GM23338 (cell line): ENCODE data around the gene HSPH1. TPM values are rescaled to one million over a fixed set of nuclear protein-coding genes. Genes with fewer than 3 reads are reported as not detected.

Source experiments
- ATAC-seq: fragments of 200-7000 bp; cut with Tn5 transposase; 3 replicates; pipeline ENCODE4 v1.9.1; 2020
- DNase-seq: peaks from one replicate; pipeline ENCODE4 v3.0.0-alpha.2; 2015; ENCODE audit warnings: low spot score
- H2AFZ ChIP-seq: fragments of 200-600 bp; sonication (generic); 2 replicates; pipeline ENCODE4 v1.8.0; 2016; ENCODE audit warnings: antibody characterized with exemption, mild to moderate bottlenecking, moderate library complexity
- H3F3A ChIP-seq: fragments of 200-600 bp; sonication (generic); replicated peaks from 2 replicates; pipeline ENCODE4 v1.8.0; 2017; ENCODE audit warnings: antibody characterized with exemption, mixed run types, low read depth
- H3K27ac ChIP-seq: fragments of 200-600 bp; sonication (generic); 2 replicates; pipeline ENCODE4 v1.6.1; 2016; ENCODE audit warnings: low read depth
- H3K27me3 ChIP-seq: fragments of 200-600 bp; sonication (generic); 2 replicates; pipeline ENCODE4 v1.8.0; 2016; ENCODE audit warnings: mild to moderate bottlenecking, mixed run types, moderate library complexity; ENCODE audit not compliant: insufficient read depth
- H3K36me3 ChIP-seq: fragments of 200-600 bp; sonication (generic); 2 replicates; pipeline ENCODE4 v1.8.0; 2016; ENCODE audit warnings: mild to moderate bottlenecking; ENCODE audit not compliant: insufficient read depth
- H3K4me1 ChIP-seq: fragments of 200-600 bp; sonication (generic); 2 replicates; pipeline ENCODE4 v1.8.0; 2016; ENCODE audit warnings: mild to moderate bottlenecking, moderate library complexity; ENCODE audit not compliant: insufficient read depth
- H3K4me2 ChIP-seq: fragments of 200-600 bp; sonication (generic); 2 replicates; pipeline ENCODE4 v1.7.1; 2017; ENCODE audit warnings: mixed run types
- H3K4me3 ChIP-seq: fragments of 200-600 bp; sonication (generic); 2 replicates; pipeline ENCODE4 v1.6.1; 2016; ENCODE audit warnings: mixed run types
- H3K79me2 ChIP-seq: fragments of 200-600 bp; sonication (generic); replicated peaks from 2 replicates; pipeline ENCODE4 v1.8.0; 2017; ENCODE audit warnings: mild to moderate bottlenecking; ENCODE audit not compliant: insufficient read depth
- H3K9me2 ChIP-seq: fragments of 200-600 bp; sonication (generic); 2 replicates; pipeline ENCODE4 v1.8.0; 2017; ENCODE audit not compliant: insufficient read depth
- H4K20me1 ChIP-seq: fragments of 200-600 bp; sonication (generic); replicated peaks from 2 replicates; pipeline ENCODE4 v1.8.0; 2017; ENCODE audit warnings: mild to moderate bottlenecking; ENCODE audit not compliant: insufficient read depth
- H3K27ac Mint-ChIP-seq: 2 replicates; pipeline ENCODE4 v1.8.0; 2020; ENCODE audit warnings: inconsistent platforms, mild to moderate bottlenecking, moderate library complexity, mixed read lengths
- H3K27me3 Mint-ChIP-seq: 3 replicates; pipeline ENCODE4 v1.8.0; 2022; ENCODE audit warnings: low read depth, mild to moderate bottlenecking, moderate library complexity, mixed read lengths, inconsistent platforms; ENCODE audit not compliant: insufficient read depth, poor library complexity
- H3K36me3 Mint-ChIP-seq: 3 replicates; pipeline ENCODE4 v1.8.0; 2021; ENCODE audit warnings: low read depth, mild to moderate bottlenecking, inconsistent platforms, moderate library complexity, mixed read lengths
- H3K4me1 Mint-ChIP-seq: 3 replicates; pipeline ENCODE4 v1.8.0; 2020; ENCODE audit warnings: mild to moderate bottlenecking, inconsistent platforms, mixed read lengths
- H3K4me3 Mint-ChIP-seq: 3 replicates; pipeline ENCODE4 v1.8.0; 2021; ENCODE audit warnings: moderate library complexity, mild to moderate bottlenecking, inconsistent platforms, mixed read lengths
- H3K9me3 Mint-ChIP-seq: 3 replicates; pipeline ENCODE4 v1.8.0; 2020; ENCODE audit warnings: moderate library complexity, mild to moderate bottlenecking, inconsistent platforms, mixed read lengths
- CREB1 ChIP-seq: fragments of 250-450 bp; sonication (Bioruptor Pico); IDR thresholded peaks from 2 replicates; pipeline ENCODE4 v1.5.0; 2020; ENCODE audit warnings: low read depth, mild to moderate bottlenecking, moderate library complexity
- ETS1 ChIP-seq: IDR thresholded peaks from 2 replicates; pipeline ENCODE4 v1.6.1; 2016; ENCODE audit warnings: antibody characterized with exemption
- EZH2 ChIP-seq: fragments of 200-600 bp; sonication (generic); IDR thresholded peaks from one replicate; pipeline ENCODE4 v1.8.0; 2017; ENCODE audit warnings: antibody characterized with exemption, mild to moderate bottlenecking, low read depth; ENCODE audit not compliant: unreplicated experiment
- EZH2phosphoT487 ChIP-seq: fragments of 200-600 bp; sonication (generic); IDR thresholded peaks from one replicate; pipeline ENCODE4 v1.8.1; 2018; ENCODE audit warnings: antibody characterized with exemption; ENCODE audit not compliant: unreplicated experiment
- JUNB ChIP-seq: IDR thresholded peaks from one replicate; pipeline ENCODE4 v1.6.1; 2016; ENCODE audit warnings: antibody characterized with exemption; ENCODE audit not compliant: unreplicated experiment
- NANOG ChIP-seq: IDR thresholded peaks from 2 replicates; pipeline ENCODE4 v1.6.1; 2016; ENCODE audit warnings: antibody characterized with exemption, borderline replicate concordance
- POLR2AphosphoS5 ChIP-seq: IDR thresholded peaks from 2 replicates; pipeline ENCODE4 v1.6.1; 2016; ENCODE audit warnings: antibody characterized with exemption, low read depth
- STAT1 ChIP-seq: IDR thresholded peaks from one replicate; pipeline ENCODE4 v1.6.1; 2016; ENCODE audit warnings: antibody characterized with exemption; ENCODE audit not compliant: unreplicated experiment
- ZNF114 ChIP-seq: fragments of 250-450 bp; sonication (Bioruptor Pico); IDR thresholded peaks from 2 replicates; pipeline ENCODE4 v1.5.0; 2020; ENCODE audit warnings: mild to moderate bottlenecking, moderate library complexity
- ZNF331 ChIP-seq: fragments of 250-450 bp; sonication (Bioruptor Pico); IDR thresholded peaks from 2 replicates; pipeline ENCODE4 v1.5.0; 2020; ENCODE audit warnings: low read depth, mild to moderate bottlenecking, moderate library complexity
- ZNF462 ChIP-seq: fragments of 250-450 bp; sonication (Bioruptor Pico); IDR thresholded peaks from 2 replicates; pipeline ENCODE4 v1.5.0; 2020; ENCODE audit warnings: mild to moderate bottlenecking, moderate library complexity
- polyA plus RNA-seq: library from polyadenylated mRNA; unstranded; fragments of >200 nt; fragmentation: Nextera tagmentation; extraction: Ambion mirVana; gene quantifications from 2 replicates; pipeline ENCODE4 v1.2.1, GENCODE V29; 2016
- total RNA-seq: library from RNA; depleted of rRNA; stranded (reverse); fragments of >200 nt; shearing (Covaris generic); gene quantifications from 2 replicates; pipeline ENCODE4 v1.2.3, GENCODE V29; 2014

Gene HSPH1
- total and polyA plus RNA-seq, 2 experiments from 2014 or later, result 112 to 147 TPM

DNA sequence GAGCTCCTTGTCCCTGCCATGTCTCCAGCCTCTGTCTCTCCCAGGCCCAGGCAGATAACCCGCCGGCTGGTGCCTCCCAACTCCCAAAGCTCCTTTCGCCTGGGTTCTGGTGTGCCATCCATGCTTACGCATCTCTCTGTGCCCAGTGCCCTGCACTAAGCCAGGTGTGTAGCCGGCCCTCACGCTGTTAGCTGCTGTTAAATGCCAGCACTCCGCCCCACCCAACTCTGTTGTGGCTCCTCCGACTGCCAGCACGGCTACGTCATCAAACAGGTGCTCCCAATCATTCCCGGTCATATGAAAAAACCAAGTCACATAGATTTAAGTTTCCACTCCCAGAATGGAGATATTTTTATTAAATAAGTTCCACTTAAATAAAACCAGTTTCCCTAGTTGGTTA lies 7.0 kb upstream of the HSPH1 start (continued):
- no peak for TF ChIP-seq ETS1
- no peak for TF ChIP-seq EZH2phosphoT487
- no peak for TF ChIP-seq ZNF331

DNA sequence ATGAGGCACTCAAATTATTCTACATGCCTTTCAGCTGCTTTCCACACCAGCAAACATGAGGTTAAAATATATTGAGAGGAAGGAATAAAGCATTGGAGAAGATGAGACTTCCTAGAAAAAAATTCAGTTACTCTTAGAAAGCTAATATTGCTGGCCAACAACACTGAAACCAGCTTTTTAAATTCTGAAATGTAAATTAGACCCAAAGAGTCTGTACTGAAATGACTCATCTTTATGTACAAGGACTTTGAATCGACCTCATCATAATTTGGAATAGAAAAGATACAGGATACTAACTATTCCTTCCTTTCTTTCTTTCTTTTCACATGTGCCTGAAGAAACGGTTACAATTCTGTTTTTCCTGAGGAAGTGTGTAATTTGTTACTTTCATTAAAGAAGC lies 6.5 kb upstream of the HSPH1 start:
- Mint-ChIP-seq H3K36me3 (no peaks in the 10 kb centered on the region), H3K4me1 (peaks cover 8% of the 10 kb centered on the region), H3K27ac (no peak overlapping the region), H3K9me3 (no peaks in the 10 kb centered on the region), H3K27me3 (no peaks in the 10 kb centered on the region), H3K4me3 (no peak overlapping the region)
- Histone ChIP-seq H3K4me1 (no peaks in the 10 kb centered on the region), H3K4me2 (no peak overlapping the region), H3K27me3 (no peaks in the 10 kb centered on the region), H4K20me1 (no peaks in the 10 kb centered on the region), H3K4me3 (no peak overlapping the region), H3K79me2 (no peaks in the 10 kb centered on the region), H2AFZ (peak overlapping the region; percentile 32; the same call in 1 of the 2 replicates), H3K27ac (no peak overlapping the region), H3K36me3 (no peaks in the 10 kb centered on the region), H3K9me2 (no peaks in the 10 kb centered on the region), H3F3A (no peaks in the 10 kb centered on the region)
- TF ChIP-seq POLR2AphosphoS5 (no peak), EZH2phosphoT487 (no peak), ZNF114 (CRISPR knock-in tag) (no peak), EZH2 (no peak)
- no peak for DNase-seq
- ATAC-seq, result no peak

GRCh38 chr13:31167490-31167889 lies 5.8 kb upstream of the HSPH1 start:
- Histone ChIP-seq H3K27ac (no peak overlapping the region), H3K79me2 (no peaks in the 10 kb centered on the region), H3F3A (no peaks in the 10 kb centered on the region), H3K27me3 (no peaks in the 10 kb centered on the region), H2AFZ (no peak overlapping the region), H4K20me1 (no peaks in the 10 kb centered on the region), H3K4me1 (no peaks in the 10 kb centered on the region), H3K9me2 (no peaks in the 10 kb centered on the region), H3K4me3 (no peak overlapping the region), H3K36me3 (no peaks in the 10 kb centered on the region), H3K4me2 (no peak overlapping the region)
- H3K27me3 Mint-ChIP-seq, result no peaks in the 10 kb centered on the region
- no peak overlapping the region for H3K27ac Mint-ChIP-seq
- ATAC-seq, result no peak
- no peak for DNase-seq
- TF ChIP-seq ZNF331 (no peak), JUNB (no peak), EZH2phosphoT487 (no peak), NANOG (no peak), ETS1 (no peak), ZNF462 (CRISPR knock-in tag) (no peak), CREB1 (CRISPR knock-in tag) (no peak), EZH2 (no peak), POLR2AphosphoS5 (no peak), ZNF114 (CRISPR knock-in tag) (no peak), STAT1 (no peak)
- no peaks in the 10 kb centered on the region for H3K36me3 Mint-ChIP-seq
- H3K4me1 Mint-ChIP-seq, result peaks cover 10% of the 10 kb centered on the region; the same call in 2 of the 3 replicates
- H3K9me3 Mint-ChIP-seq, result no peaks in the 10 kb centered on the region
- H3K4me3 Mint-ChIP-seq, result no peak overlapping the region
